Measurements from ENCODE around the gene MTURN.

MTURN gene

GRCh38 chr7:30104157-30104556 lies 30.6 kb upstream of the MTURN start:
- no peak overlapping the region for H3K4me3 ChIP-seq (ENCODE audit: insufficient read depth, low read depth, low read length, poor library complexity, severe bottlenecking)
- H3K36me3 ChIP-seq (ENCODE audit: control insufficient read depth, insufficient read depth, low read length) = no peaks in the 10 kb centered on the region
- H3K9me3 ChIP-seq (ENCODE audit: control insufficient read depth, low read length) = no peaks in the 10 kb centered on the region
- H3K4me1 ChIP-seq (ENCODE audit: control insufficient read depth, insufficient read depth, low read length, poor library complexity, severe bottlenecking) = no peaks in the 10 kb centered on the region
- no peak for DNase-seq
- H3K27me3 ChIP-seq (replicated peaks; ENCODE audit: control insufficient read depth, insufficient read depth, low read length, poor library complexity, severe bottlenecking) = no peaks in the 10 kb centered on the region
- H3K27ac ChIP-seq (ENCODE audit: insufficient read depth, low read length, poor library complexity, severe bottlenecking) = no peak overlapping the region

GRCh38 chr7:30112103-30112713 lies 22.6 kb upstream of the MTURN start:
- no peak for DNase-seq
- no peaks in the 10 kb centered on the region for H3K4me1 ChIP-seq (ENCODE audit: control insufficient read depth, insufficient read depth, low read length, poor library complexity, severe bottlenecking)
- no peaks in the 10 kb centered on the region for H3K9me3 ChIP-seq (ENCODE audit: control insufficient read depth, low read length)
- H3K4me3 ChIP-seq (ENCODE audit: insufficient read depth, low read depth, low read length, poor library complexity, severe bottlenecking) = no peak overlapping the region
- no peaks in the 10 kb centered on the region for H3K27me3 ChIP-seq (replicated peaks; ENCODE audit: control insufficient read depth, insufficient read depth, low read length, poor library complexity, severe bottlenecking)
- H3K36me3 ChIP-seq (ENCODE audit: control insufficient read depth, insufficient read depth, low read length) = no peaks in the 10 kb centered on the region
- no peak overlapping the region for H3K27ac ChIP-seq (ENCODE audit: insufficient read depth, low read length, poor library complexity, severe bottlenecking)

GRCh38 chr7:30113144-30113543 lies 21.6 kb upstream of the MTURN start:
- H3K36me3 ChIP-seq (ENCODE audit: control insufficient read depth, insufficient read depth, low read length) = no peaks in the 10 kb centered on the region
- no peak overlapping the region for H3K4me3 ChIP-seq (ENCODE audit: insufficient read depth, low read depth, low read length, poor library complexity, severe bottlenecking)
- no peaks in the 10 kb centered on the region for H3K27me3 ChIP-seq (replicated peaks; ENCODE audit: control insufficient read depth, insufficient read depth, low read length, poor library complexity, severe bottlenecking)
- no peak for DNase-seq
- H3K4me1 ChIP-seq (ENCODE audit: control insufficient read depth, insufficient read depth, low read length, poor library complexity, severe bottlenecking) = no peaks in the 10 kb centered on the region
- no peak overlapping the region for H3K27ac ChIP-seq (ENCODE audit: insufficient read depth, low read length, poor library complexity, severe bottlenecking)
- no peaks in the 10 kb centered on the region for H3K9me3 ChIP-seq (ENCODE audit: control insufficient read depth, low read length)

- H3K27me3 ChIP-seq (replicated peaks; ENCODE audit: control insufficient read depth, insufficient read depth, low read length, poor library complexity, severe bottlenecking) = no peaks in the 10 kb centered on the region
- H3K4me3 ChIP-seq (ENCODE audit: insufficient read depth, low read depth, low read length, poor library complexity, severe bottlenecking) = no peak overlapping the region
- no peak for DNase-seq
- no peaks in the 10 kb centered on the region for H3K9me3 ChIP-seq (ENCODE audit: control insufficient read depth, low read length)
- no peaks in the 10 kb centered on the region for H3K36me3 ChIP-seq (ENCODE audit: control insufficient read depth, insufficient read depth, low read length)
- H3K27ac ChIP-seq (ENCODE audit: insufficient read depth, low read length, poor library complexity, severe bottlenecking) = no peak overlapping the region
- no peaks in the 10 kb centered on the region for H3K4me1 ChIP-seq (ENCODE audit: control insufficient read depth, insufficient read depth, low read length, poor library complexity, severe bottlenecking)
These were observed 20.1 kb upstream of the MTURN start for GRCh38 chr7:30114536-30115238.

GRCh38 chr7:30115709-30116297 lies 19.0 kb upstream of the MTURN start:
- H3K27ac ChIP-seq (ENCODE audit: insufficient read depth, low read length, poor library complexity, severe bottlenecking) = no peak overlapping the region
- DNase-seq = no peak

GRCh38 chr7:30116771-30117170 lies 18.0 kb upstream of the MTURN start:
- H3K27me3 ChIP-seq (replicated peaks; ENCODE audit: control insufficient read depth, insufficient read depth, low read length, poor library complexity, severe bottlenecking) = no peaks in the 10 kb centered on the region
- H3K36me3 ChIP-seq (ENCODE audit: control insufficient read depth, insufficient read depth, low read length) = no peaks in the 10 kb centered on the region
- no peak overlapping the region for H3K4me3 ChIP-seq (ENCODE audit: insufficient read depth, low read depth, low read length, poor library complexity, severe bottlenecking)
- no peak overlapping the region for H3K27ac ChIP-seq (ENCODE audit: insufficient read depth, low read length, poor library complexity, severe bottlenecking)
- no peak for DNase-seq
- H3K4me1 ChIP-seq (ENCODE audit: control insufficient read depth, insufficient read depth, low read length, poor library complexity, severe bottlenecking) = no peaks in the 10 kb centered on the region
- no peaks in the 10 kb centered on the region for H3K9me3 ChIP-seq (ENCODE audit: control insufficient read depth, low read length)

More at GRCh38 chr7:30115709-30116297, 19.0 kb upstream of the MTURN start:
- no peak overlapping the region for H3K4me3 ChIP-seq (ENCODE audit: insufficient read depth, low read depth, low read length, poor library complexity, severe bottlenecking)
- H3K9me3 ChIP-seq (ENCODE audit: control insufficient read depth, low read length) = no peaks in the 10 kb centered on the region
- no peaks in the 10 kb centered on the region for H3K4me1 ChIP-seq (ENCODE audit: control insufficient read depth, insufficient read depth, low read length, poor library complexity, severe bottlenecking)
- H3K36me3 ChIP-seq (ENCODE audit: control insufficient read depth, insufficient read depth, low read length) = no peaks in the 10 kb centered on the region
- H3K27me3 ChIP-seq (replicated peaks; ENCODE audit: control insufficient read depth, insufficient read depth, low read length, poor library complexity, severe bottlenecking) = no peaks in the 10 kb centered on the region

GRCh38 chr7:30117896-30118295 lies 16.9 kb upstream of the MTURN start:
- Histone ChIP-seq H3K4me1 (ENCODE audit: control insufficient read depth, insufficient read depth, low read length, poor library complexity, severe bottlenecking) (no peaks in the 10 kb centered on the region), H3K36me3 (ENCODE audit: control insufficient read depth, insufficient read depth, low read length) (no peaks in the 10 kb centered on the region), H3K27ac (ENCODE audit: insufficient read depth, low read length, poor library complexity, severe bottlenecking) (no peak overlapping the region), H3K4me3 (ENCODE audit: insufficient read depth, low read depth, low read length, poor library complexity, severe bottlenecking) (no peak overlapping the region), H3K27me3 (replicated peaks; ENCODE audit: control insufficient read depth, insufficient read depth, low read length, poor library complexity, severe bottlenecking) (no peaks in the 10 kb centered on the region), H3K9me3 (ENCODE audit: control insufficient read depth, low read length) (no peaks in the 10 kb centered on the region)
- DNase-seq = no peak

GRCh38 chr7:30119890-30120577 lies 14.8 kb upstream of the MTURN start:
- H3K27ac ChIP-seq (ENCODE audit: insufficient read depth, low read length, poor library complexity, severe bottlenecking) = no peak overlapping the region
- no peaks in the 10 kb centered on the region for H3K27me3 ChIP-seq (replicated peaks; ENCODE audit: control insufficient read depth, insufficient read depth, low read length, poor library complexity, severe bottlenecking)
- H3K9me3 ChIP-seq (ENCODE audit: control insufficient read depth, low read length) = no peaks in the 10 kb centered on the region
- H3K4me1 ChIP-seq (ENCODE audit: control insufficient read depth, insufficient read depth, low read length, poor library complexity, severe bottlenecking) = no peaks in the 10 kb centered on the region
- DNase-seq = no peak
- no peak overlapping the region for H3K4me3 ChIP-seq (ENCODE audit: insufficient read depth, low read depth, low read length, poor library complexity, severe bottlenecking)
- no peaks in the 10 kb centered on the region for H3K36me3 ChIP-seq (ENCODE audit: control insufficient read depth, insufficient read depth, low read length)

GRCh38 chr7:30133736-30134610 lies 813 bp upstream of the MTURN start:
- H3K4me3 ChIP-seq (ENCODE audit: insufficient read depth, low read depth, low read length, poor library complexity, severe bottlenecking) = peak overlapping the region; percentile 51
- no peaks in the 10 kb centered on the region for H3K36me3 ChIP-seq (ENCODE audit: control insufficient read depth, insufficient read depth, low read length)
- H3K9me3 ChIP-seq (ENCODE audit: control insufficient read depth, low read length) = no peaks in the 10 kb centered on the region
- no peaks in the 10 kb centered on the region for H3K27me3 ChIP-seq (replicated peaks; ENCODE audit: control insufficient read depth, insufficient read depth, low read length, poor library complexity, severe bottlenecking)
- no peak overlapping the region for H3K27ac ChIP-seq (ENCODE audit: insufficient read depth, low read length, poor library complexity, severe bottlenecking)
- H3K4me1 ChIP-seq (ENCODE audit: control insufficient read depth, insufficient read depth, low read length, poor library complexity, severe bottlenecking) = no peaks in the 10 kb centered on the region
- DNase-seq = no peak

All from effector memory CD4-positive, alpha-beta T cell (primary cell).